Fibroblast of lung (primary cell): ENCODE measurements around the gene SESN1. TPM values are rescaled to one million over a fixed set of nuclear protein-coding genes. Genes with fewer than 3 reads are reported as not detected.

Experiments used
- DNase-seq, 2 donors: peaks; one replicate each; pipeline versions ENCODE4 v3.0.0 to v3.0.0-alpha.2; 2010; ENCODE audit warnings: low read depth in 2 of 2
- H2AFZ ChIP-seq: 2 replicates; pipeline ENCODE4 v1.5.1; 2012; ENCODE audit warnings: low read length, control low read depth, inconsistent platforms
- H3K27ac ChIP-seq: 2 replicates; pipeline ENCODE4 v1.5.1; 2011; ENCODE audit warnings: low read length, control low read depth; ENCODE audit not compliant: insufficient read depth
- H3K27me3 ChIP-seq: 2 replicates; pipeline ENCODE4 v1.5.1; 2011; ENCODE audit warnings: mild to moderate bottlenecking, low read length; ENCODE audit not compliant: control insufficient read depth, insufficient read depth
- H3K36me3 ChIP-seq: 2 replicates; pipeline ENCODE4 v1.5.1; 2011; ENCODE audit warnings: low read length; ENCODE audit not compliant: control insufficient read depth, insufficient read depth
- H3K4me1 ChIP-seq: 2 replicates; pipeline ENCODE4 v1.5.1; 2011; ENCODE audit warnings: low read length; ENCODE audit not compliant: control insufficient read depth, insufficient read depth; ENCODE audit errors: extremely low read depth
- H3K4me2 ChIP-seq: 2 replicates; pipeline ENCODE4 v1.5.1; 2011; ENCODE audit warnings: low read length, control low read depth; ENCODE audit not compliant: insufficient read depth; ENCODE audit errors: extremely low read depth
- H3K4me3 ChIP-seq, 4 experiments: fragments of 200-600 bp in 1 of 4; sonication (generic) in 1 of 4; replicated peaks in 1 of 4; 2 replicates each; pipeline ENCODE4 v1.5.1; 2011 to 2016; ENCODE audit warnings: low read length in 4 of 4, low read depth in 3 of 4, mild to moderate bottlenecking in 3 of 4, control low read depth in 2 of 4, inconsistent platforms in 1 of 4, mixed read lengths in 1 of 4; ENCODE audit not compliant: insufficient read depth in 1 of 4; ENCODE audit errors: control extremely low read depth in 1 of 4
- H3K79me2 ChIP-seq: 2 replicates; pipeline ENCODE4 v1.5.1; 2012; ENCODE audit warnings: mild to moderate bottlenecking, low read length, inconsistent platforms; ENCODE audit not compliant: control insufficient read depth, insufficient read depth
- H3K9ac ChIP-seq: 2 replicates; pipeline ENCODE4 v1.5.1; 2011; ENCODE audit warnings: mild to moderate bottlenecking, low read length, control low read depth; ENCODE audit not compliant: insufficient read depth
- H3K9me3 ChIP-seq: 2 replicates; pipeline ENCODE4 v1.5.1; 2012; ENCODE audit warnings: low read depth, low read length; ENCODE audit not compliant: control insufficient read depth, insufficient read depth
- H4K20me1 ChIP-seq: 2 replicates; pipeline ENCODE4 v1.5.1; 2011; ENCODE audit warnings: low read length; ENCODE audit not compliant: control insufficient read depth, insufficient read depth; ENCODE audit errors: extremely low read depth
- CTCF ChIP-seq, 2 donors: IDR thresholded peaks in 1 of 2; conservative IDR thresholded peaks in 1 of 2; 1 replicate in 1 of 2; 2 replicates in 1 of 2; pipeline ENCODE4 v1.5.1; 2011 to 2012; ENCODE audit warnings: low read length in 2 of 2, control low read depth in 1 of 2, inconsistent platforms in 1 of 2, low read depth in 1 of 2, mild to moderate bottlenecking in 1 of 2
- EZH2 ChIP-seq: IDR thresholded peaks from 2 replicates; pipeline ENCODE4 v1.5.1; 2012; ENCODE audit warnings: low read length, control low read depth, mild to moderate bottlenecking; ENCODE audit errors: missing control alignments
- polyA plus RNA-seq, 2 donors: library from polyadenylated mRNA; depleted of rRNA in 1 of 2; stranded (reverse) in 1 of 2; unstranded in 1 of 2; fragments of >200 nt; gene quantifications; 2 replicates each; pipeline ENCODE4 v1.2.1, GENCODE V29; 2011 to 2012; ENCODE audit warnings: missing spikeins in 1 of 2
- total RNA-seq: library from RNA; depleted of rRNA; stranded (reverse); fragments of >200 nt; gene quantifications from 2 replicates; pipeline ENCODE4 v1.2.1, GENCODE V29; 2014

Gene SESN1
- total and polyA plus RNA-seq, 2 donors (not counting 1 experiment from before 2014, with no cell fraction given), result 16.7 to 34.5 TPM

- Histone ChIP-seq H4K20me1 (no peaks in the 10 kb centered on the region), H3K27me3 (no peaks in the 10 kb centered on the region), H3K4me1 (no peaks in the 10 kb centered on the region), H3K9me3 (no peaks in the 10 kb centered on the region), H3K36me3 (no peaks in the 10 kb centered on the region), H3K79me2 (no peaks in the 10 kb centered on the region), H3K9ac (no peak overlapping the region), H3K4me2 (no peak overlapping the region), H3K27ac (no peak overlapping the region), H2AFZ (no peak overlapping the region), H3K4me3 (no peak overlapping the region)
- no peak for DNase-seq
- TF ChIP-seq CTCF (conservative IDR thresholded peaks at IDR 0.05 in 1 of 2, IDR thresholded peaks at IDR 0.05 in 1 of 2; ENCODE audit: low read depth in 1 of 2, low read length in 2 of 2) (no peak), EZH2 (no peak)
Measured at GRCh38 chr6:109053336-109053735, 41.3 kb downstream of the SESN1 start.

- Histone ChIP-seq H3K4me1 (no peaks in the 10 kb centered on the region), H4K20me1 (no peaks in the 10 kb centered on the region), H3K27me3 (no peaks in the 10 kb centered on the region), H3K9me3 (no peaks in the 10 kb centered on the region), H2AFZ (no peak overlapping the region), H3K79me2 (no peaks in the 10 kb centered on the region), H3K36me3 (no peaks in the 10 kb centered on the region), H3K4me3 (no peak overlapping the region), H3K4me2 (no peak overlapping the region), H3K9ac (no peak overlapping the region), H3K27ac (no peak overlapping the region)
- no peak for DNase-seq
- TF ChIP-seq CTCF (conservative IDR thresholded peaks at IDR 0.05 in 1 of 2, IDR thresholded peaks at IDR 0.05 in 1 of 2; ENCODE audit: low read depth in 1 of 2, low read length in 2 of 2) (no peak), EZH2 (no peak)
Measured at GRCh38 chr6:109052852-109053251, 41.8 kb downstream of the SESN1 start.

- no peak for TF ChIP-seq EZH2
- no peak for TF ChIP-seq CTCF (conservative IDR thresholded peaks at IDR 0.05 in 1 of 2, IDR thresholded peaks at IDR 0.05 in 1 of 2; ENCODE audit: low read depth in 1 of 2, low read length in 2 of 2)
- no peak for DNase-seq
- no peak overlapping the region for H3K4me2 ChIP-seq
- H3K79me2 ChIP-seq, result no peaks in the 10 kb centered on the region
- H2AFZ ChIP-seq, result no peak overlapping the region
- H3K4me3 ChIP-seq, result no peak overlapping the region
- no peak overlapping the region for H3K27ac ChIP-seq
- H3K9me3 ChIP-seq, result no peaks in the 10 kb centered on the region
- H3K4me1 ChIP-seq, result no peaks in the 10 kb centered on the region
- H3K36me3 ChIP-seq, result no peaks in the 10 kb centered on the region
- no peaks in the 10 kb centered on the region for H4K20me1 ChIP-seq
- no peak overlapping the region for H3K9ac ChIP-seq
- H3K27me3 ChIP-seq, result no peaks in the 10 kb centered on the region
Measured at GRCh38 chr6:109052018-109052651, 42.5 kb downstream of the SESN1 start.
